GM23248 (cell line): ENCODE measurements around the gene SNRNP40.

Experiments
- EZH2 ChIP-seq: fragments of 200-600 bp; sonication (generic); IDR thresholded peaks from 2 replicates; pipeline ENCODE4 v1.6.1; 2018; ENCODE audit warnings: antibody characterized with exemption, mild to moderate bottlenecking; ENCODE audit not compliant: insufficient read depth, poor library complexity, severe bottlenecking
- EZH2phosphoT487 ChIP-seq: fragments of 200-600 bp; sonication (generic); IDR thresholded peaks from 2 replicates; pipeline ENCODE4 v1.6.1; 2018; ENCODE audit warnings: antibody characterized with exemption, moderate library complexity, mild to moderate bottlenecking, low read depth; ENCODE audit not compliant: insufficient read depth

- TF ChIP-seq EZH2: no peak
- no peak for TF ChIP-seq EZH2phosphoT487
Measured at GRCh38 chr1:31345635-31346034, 49.0 kb upstream of the SNRNP40 start.
